GM19025 (cell line): ENCODE measurements around the gene CAMTA1.
"Not testable (repeated sequence)": the region's sequence is repeated elsewhere in the genome, so short reads cannot be mapped to it uniquely, and the experiment has no call there.

Source experiments
- ATAC-seq: cut with Tn5 transposase; IDR thresholded peaks from one replicate; pipeline ENCODE4 v1.9.1; 2021; ENCODE audit warnings: mild to moderate bottlenecking, low read depth, moderate library complexity; ENCODE audit not compliant: unreplicated experiment

CAMTA1 gene

DNA sequence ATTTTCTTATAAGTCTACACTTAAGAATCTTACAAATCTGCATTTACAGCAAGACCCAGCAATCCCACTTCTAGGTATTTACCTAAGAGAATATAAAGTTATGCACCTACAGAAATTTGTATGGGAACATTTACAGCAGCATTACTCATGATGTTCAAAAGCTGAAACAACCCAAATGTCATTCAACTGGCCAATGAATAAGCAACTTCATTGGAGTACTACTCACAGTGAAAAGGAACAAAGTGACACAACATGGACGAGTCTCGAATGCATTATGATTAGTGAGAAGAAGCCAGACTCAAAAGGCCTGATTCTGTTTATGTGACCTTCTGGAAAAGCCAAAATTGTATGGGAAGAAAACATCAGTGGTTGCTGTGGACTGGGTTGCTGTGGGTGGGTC, 116.9 kb downstream of the CAMTA1 start:
- ATAC-seq: no peak

- ATAC-seq: no peak
Observed at GRCh38 chr1:6904476-6905170, 119.4 kb downstream of the CAMTA1 start.

DNA sequence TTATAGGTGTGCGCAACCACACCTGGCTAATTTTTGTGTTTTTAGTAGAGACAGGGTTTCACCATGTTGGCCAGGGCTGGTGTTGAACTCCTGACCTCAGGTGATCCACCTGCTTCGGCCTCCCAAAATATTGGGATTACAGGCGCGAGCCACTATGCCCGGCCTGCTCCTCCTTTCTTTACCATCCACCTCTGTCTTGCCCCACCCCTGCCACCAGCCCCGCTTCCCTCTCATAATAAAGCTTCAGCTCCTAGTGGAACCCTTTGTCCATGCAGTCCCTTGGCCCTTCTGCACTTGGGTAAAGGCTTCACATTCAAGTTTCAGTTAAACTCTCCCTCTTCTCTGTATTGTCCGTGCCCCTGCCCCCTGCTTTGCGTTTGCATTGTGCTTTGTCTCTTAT, 120.1 kb downstream of the CAMTA1 start:
- ATAC-seq: no peak

- ATAC-seq: no peak
Observed at GRCh38 chr1:6905790-6906189, 120.5 kb downstream of the CAMTA1 start.

DNA sequence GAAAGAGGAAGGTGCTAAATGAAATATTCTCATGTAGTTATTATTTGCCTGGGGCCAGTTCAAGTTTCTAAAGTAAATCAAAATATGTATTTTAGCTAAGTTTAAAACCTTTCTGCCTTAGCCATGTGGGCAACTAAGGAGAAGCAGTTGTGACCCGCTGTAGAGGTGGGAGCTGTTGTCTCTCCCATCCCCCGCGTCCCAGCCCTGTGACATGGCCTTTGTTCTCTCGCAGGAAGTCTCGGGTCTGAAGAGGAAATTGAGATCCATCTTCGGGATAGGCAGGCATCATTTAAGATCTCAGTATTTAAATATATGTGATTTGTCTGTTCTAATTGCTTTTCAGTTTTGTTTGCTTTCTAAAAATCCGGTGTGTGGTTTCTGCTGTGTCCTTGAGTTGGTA, 121.5 kb downstream of the CAMTA1 start:
- no peak for ATAC-seq

DNA sequence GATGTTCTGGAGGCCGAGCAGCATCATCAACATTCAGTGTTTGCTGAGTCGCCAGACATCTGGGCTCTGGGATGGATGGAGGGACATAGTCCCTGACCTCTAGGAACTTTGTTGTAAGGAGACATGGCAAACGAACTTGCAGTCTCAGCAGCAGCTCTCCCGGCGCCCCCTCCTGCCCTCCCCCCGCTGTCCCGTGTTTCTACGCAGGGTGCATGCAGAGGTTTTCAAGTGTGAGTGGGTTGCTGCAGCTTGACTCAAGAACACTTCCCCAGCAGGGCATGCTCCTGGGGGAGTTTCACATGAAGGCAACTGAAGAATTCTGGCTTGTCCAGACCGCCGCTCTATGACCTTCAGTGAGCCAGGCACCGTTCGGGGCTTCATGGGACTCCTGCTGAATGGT, 121.9 kb downstream of the CAMTA1 start:
- ATAC-seq: no peak

DNA sequence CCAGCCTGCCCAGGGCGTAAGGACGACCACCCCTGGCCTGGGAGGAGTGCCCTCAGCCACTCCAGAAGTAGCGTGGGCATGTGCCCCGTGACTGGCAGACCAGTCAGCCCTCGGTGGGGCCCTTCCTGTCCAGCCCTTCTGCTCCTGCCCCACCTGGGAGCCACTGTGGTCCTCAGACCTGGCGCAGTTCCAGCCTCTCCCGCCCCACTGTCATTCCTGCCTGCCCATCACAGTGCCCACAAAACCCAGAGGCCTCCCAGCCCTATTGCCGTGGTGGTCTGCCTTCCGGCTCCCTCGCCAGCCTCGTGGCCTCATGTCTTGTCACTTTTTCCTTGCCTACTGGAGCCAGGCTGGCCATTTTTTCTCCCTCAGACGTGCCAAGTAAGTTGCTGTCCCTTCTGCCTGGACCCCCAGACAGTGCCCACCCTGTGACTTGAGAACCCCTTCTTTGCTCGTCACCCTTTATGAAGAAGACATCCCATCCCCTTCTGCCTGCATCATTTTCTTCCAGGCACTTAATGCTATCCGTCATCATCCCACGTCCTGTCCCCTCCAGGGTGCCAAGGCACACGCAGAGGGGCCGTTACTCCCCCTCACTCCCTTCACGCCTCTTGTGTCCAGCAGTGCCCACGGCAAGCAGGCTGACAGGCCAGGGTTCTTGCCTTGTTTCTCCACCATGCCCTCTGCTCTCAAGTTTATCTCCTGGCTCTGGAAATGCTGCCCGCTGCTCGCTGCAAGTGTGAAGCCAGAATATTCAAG, 122.6 kb downstream of the CAMTA1 start:
- ATAC-seq: no peak

DNA sequence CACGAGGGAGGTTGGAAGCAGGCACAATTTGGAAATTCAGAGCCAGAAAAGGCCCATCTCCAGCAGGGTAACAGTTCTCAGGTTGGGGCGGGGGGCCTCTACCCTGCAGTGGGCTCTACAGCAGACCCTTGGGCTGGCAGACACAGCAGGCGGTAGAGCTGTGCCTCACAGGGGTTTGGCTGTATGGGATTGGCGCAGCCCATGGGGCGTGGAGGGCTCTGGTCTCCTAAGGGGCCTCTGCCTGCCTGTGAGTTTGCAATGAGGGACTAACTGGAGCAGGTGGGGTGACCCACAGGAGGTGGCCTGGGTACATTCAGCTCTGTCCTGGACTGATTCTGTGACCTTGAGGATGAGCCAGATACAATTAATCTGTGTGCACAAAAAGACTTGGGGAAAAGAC, 124.1 kb downstream of the CAMTA1 start:
- ATAC-seq: no peak

- ATAC-seq: no peak
Observed at GRCh38 chr1:6909857-6910256, 124.6 kb downstream of the CAMTA1 start.

GRCh38 chr1:6911021-6911941, 126.0 kb downstream of the CAMTA1 start:
- no peak for ATAC-seq

GRCh38 chr1:6911974-6912373, 126.7 kb downstream of the CAMTA1 start:
- no peak for ATAC-seq

- no peak for ATAC-seq
Observed at GRCh38 chr1:6912518-6912917, 127.3 kb downstream of the CAMTA1 start.

DNA sequence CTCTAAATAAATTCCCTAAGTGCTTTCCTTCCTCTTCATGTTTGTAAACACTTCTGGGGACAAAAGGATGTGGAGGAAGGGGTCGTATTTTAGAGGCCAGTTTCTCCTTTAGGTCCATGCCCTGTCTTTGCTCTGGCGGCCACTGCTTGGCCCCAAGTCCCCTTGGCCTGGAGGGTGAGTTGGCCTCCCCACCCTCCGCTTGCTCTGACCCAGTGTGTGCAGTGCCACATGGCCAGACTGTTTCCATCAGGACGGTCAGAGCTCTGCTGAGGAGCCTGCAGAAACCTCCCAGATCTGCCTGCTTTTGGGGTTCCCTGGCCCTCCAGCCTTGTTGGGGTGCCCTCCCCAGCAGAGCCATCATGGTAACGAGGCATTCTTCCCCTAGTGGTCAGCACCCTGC, 127.8 kb downstream of the CAMTA1 start:
- ATAC-seq: no peak

GRCh38 chr1:6914706-6915105, 129.5 kb downstream of the CAMTA1 start:
- no peak for ATAC-seq

- no peak for ATAC-seq
Observed at GRCh38 chr1:6915999-6916565, 130.8 kb downstream of the CAMTA1 start.

DNA sequence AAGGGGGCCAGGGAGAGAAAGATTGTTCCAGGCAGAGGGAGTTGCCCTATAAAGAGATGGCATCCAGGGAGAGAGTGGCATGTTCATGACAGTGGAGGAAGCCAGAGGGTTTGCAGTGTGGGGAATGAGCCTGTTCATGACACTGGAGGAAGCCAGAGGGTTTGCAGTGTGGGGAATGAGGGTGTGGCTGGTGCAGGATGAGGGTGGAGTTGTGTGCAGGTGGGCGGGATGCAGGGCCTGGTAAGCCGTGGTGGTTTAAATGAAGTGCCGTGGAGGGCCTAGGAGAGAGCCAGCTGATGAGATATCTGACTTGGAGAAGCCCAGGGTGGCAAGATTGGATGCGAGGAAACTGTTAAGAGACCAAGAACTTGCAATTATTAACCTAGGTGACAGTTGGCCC, 131.8 kb downstream of the CAMTA1 start:
- no peak for ATAC-seq

DNA sequence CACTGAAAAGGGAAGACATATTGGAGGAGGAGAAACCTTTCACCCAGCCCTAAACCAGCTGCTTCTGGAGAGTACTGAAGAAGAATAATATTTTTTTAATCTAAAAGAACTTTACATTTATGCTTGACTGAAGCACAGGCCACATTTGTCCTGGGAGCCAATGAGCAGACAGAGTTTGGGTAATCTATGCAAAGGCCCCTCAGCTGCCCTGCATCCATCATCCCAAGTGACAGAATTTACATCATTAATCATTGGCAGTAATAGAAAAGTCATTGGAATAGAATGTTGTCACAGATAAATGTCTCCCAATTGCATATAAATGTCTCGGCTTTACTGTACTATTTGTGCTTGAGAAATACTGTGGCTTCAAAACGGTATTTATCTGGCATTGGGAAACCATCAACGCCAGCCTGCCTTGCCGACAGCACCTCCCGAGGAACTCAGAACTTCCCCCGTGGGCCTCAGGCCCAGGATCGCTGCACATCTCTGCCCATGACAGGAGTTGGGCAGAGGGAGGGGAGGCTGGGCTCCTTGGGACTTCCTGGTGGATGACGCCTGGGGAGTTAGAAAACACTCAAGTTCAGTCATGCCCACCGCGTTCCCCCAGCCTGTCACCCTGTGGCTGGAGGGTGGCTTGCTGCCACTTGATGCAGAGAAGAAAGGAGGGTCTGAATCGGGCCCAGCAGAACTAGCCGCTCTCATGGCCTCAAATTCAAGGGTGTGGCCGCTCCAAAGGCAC, 133.1 kb downstream of the CAMTA1 start:
- ATAC-seq: no peak

GRCh38 chr1:6918925-6919511, 133.8 kb downstream of the CAMTA1 start:
- no peak for ATAC-seq

- not testable (repeated sequence) for ATAC-seq
Observed at GRCh38 chr1:6921506-6921905, 136.3 kb downstream of the CAMTA1 start.
